HG02759 (cell line): Measurements from ENCODE around the gene PSMB3.

ENCODE experiments used
- ATAC-seq: cut with Tn5 transposase; IDR thresholded peaks from one replicate; pipeline ENCODE4 v1.9.1; 2021; ENCODE audit warnings: mild to moderate bottlenecking, moderate library complexity; ENCODE audit not compliant: unreplicated experiment

PSMB3 gene

DNA sequence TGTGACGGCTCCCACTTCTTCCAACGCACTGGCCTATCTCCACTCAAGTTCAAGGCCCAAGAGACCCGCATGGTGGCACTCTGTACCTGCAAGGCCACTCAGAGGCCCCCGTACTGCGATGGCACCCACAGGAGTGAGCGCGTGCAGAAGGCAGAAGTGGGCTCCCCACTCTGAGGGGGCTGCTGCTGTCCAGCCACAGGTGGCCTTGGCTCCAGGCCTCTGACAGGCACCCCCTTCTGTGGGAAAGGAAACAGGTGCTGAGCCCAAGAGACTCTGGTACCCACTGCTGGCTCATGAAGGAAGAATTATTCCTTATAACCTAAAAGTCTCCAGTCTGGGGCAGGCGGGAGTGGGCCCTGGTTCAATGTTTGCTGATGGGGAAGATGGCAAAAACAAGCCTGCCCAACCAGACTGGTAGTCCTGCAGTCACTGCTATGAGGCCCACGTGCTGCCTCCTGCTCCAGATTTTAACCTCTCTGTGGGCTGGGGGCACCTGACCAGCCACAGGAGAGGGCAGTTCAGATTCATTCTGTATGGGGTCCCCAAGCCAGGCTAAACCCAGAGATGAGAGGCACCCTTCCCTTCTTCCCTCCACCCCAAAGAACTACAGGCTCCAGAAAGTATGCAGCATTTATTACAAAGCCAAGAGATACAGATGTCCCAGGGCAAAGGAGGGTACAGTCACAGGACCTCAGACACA lies 19.1 kb upstream of the PSMB3 start:
- no peak for ATAC-seq

DNA sequence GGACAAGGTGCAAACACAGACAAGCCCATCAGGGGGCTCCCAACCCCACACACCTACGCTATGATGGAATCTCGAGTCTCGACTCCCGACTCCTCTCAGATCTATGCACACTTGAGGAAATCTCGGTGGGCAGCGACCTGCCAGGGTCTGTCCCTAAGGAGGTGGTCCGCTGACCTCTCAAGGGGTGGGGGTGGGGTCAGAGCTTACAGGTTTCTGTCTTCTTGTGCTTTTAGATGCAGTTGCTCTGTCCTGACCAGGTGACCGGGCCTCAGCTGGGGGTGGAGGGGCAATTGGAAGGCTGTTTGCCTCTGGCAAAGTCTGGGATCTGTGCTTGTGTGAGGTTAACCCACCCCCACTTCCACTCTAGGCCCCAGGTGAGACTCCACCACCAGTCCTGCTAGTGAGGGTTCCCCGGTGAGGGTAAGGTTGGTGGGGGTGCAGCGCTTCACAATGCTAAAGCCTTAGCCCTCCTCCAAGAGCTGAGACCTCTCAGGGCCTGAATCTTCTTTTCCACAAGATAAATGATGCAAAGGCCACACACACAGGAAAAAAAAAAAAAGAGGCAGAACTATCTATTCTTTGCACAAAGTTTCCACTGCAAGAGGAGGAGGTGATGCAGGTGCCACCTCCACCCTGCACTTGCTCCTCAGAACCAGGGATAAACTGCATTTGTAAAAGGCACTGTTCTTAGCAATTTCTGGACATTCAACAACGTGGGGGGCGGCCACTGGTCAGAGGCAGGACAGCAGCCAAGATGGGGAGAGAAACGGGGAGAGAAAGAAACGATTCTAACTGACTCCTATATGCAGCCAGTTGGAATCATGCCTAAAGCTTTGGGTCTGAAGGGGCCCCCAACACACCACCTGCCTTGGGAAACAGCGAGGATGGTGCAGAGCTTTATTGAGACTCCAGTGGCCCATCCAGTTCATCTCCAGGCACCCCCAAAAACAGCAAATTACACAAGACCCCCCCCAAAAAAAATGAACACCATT lies 18.3 kb upstream of the PSMB3 start:
- no peak for ATAC-seq

DNA sequence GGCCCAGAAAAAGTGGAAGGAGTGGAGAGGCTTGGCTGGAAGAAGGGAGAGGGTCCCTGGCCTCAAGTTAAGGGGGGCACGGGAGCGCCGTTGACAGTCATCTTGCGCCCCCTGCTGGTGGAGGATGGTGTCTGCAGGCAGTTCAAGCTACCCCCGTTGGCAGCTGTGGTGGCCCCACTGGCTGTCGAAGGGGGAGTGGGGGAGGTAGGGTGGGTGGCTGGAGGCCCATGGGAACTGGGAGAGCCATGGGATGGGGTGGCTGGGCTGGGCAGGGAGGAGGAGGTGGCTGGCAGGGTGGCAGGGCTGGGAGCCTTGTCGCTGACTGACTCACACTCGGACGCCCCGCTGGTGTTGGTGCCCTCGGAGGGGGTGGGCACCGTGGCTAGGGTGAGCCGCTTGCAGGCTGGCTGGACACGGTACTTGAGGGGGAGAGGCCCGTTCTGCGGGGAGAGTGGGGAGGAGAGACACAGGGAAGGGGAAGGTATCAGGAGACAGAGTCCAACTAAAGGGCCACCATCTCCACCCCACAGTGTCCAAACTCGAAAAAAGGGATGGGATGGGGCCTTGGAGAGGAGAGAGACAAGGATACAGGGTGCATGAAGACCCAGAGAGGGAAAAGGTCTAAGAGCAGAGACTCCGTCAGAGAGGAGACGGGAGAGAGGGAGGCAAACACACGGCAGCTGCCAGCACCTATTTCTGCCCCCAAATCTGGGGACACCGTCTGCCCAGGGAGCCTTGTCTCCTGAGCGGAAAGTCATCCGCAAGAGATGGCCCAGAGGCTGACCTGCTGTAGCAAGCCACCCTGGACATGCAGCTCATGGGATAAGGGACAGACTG lies 17.2 kb upstream of the PSMB3 start:
- no peak for ATAC-seq

DNA sequence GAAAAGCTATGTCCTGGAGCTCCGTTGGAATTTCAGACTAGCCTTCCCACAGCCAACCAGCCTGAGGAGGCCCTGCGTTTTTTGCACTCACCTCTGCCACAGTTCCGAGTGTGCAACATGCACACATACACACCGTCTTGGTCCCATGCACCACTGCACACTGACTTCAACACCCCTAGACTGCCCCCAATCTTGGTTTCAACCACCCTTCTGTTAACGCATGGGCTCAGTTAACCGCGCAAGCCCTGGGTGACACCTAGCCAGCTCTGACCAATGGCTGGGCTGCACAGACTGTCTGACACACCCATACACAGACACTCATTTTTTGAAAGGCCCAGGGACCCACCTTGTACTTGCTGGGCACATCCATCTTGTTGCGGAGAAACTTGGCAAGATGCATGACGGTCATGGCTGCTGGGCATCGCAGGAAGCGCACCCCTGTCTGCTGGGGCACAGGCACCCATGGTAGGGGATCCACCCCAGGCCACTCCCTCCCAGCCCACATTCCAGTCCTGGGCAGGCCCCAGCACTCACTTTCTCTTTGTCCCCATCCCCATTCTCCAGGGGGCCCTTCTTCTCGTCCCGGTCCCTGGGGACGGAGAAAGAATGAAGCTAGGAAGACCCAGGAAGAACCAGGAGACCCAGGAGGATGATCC lies 14.4 kb upstream of the PSMB3 start:
- no peak for ATAC-seq

DNA sequence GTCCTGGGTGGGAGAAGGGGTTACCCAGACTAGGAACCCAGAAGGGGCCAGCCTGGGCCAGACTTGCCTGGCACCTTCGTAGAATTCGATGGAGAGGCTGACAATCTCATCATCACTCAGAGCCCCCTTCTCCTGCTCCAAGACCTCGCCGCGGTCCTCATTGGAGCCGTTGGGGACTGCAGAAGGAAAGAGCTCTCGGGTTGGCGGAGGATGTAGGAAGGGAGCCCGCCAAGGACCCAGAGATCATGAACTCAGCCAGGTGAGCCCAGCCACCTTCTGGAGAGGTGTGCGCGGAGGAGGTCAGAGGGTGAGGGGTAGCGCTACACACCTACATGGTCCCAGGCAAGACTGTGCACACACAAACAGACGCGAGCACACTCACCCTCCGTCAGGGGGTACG lies 13.9 kb upstream of the PSMB3 start:
- no peak for ATAC-seq

DNA sequence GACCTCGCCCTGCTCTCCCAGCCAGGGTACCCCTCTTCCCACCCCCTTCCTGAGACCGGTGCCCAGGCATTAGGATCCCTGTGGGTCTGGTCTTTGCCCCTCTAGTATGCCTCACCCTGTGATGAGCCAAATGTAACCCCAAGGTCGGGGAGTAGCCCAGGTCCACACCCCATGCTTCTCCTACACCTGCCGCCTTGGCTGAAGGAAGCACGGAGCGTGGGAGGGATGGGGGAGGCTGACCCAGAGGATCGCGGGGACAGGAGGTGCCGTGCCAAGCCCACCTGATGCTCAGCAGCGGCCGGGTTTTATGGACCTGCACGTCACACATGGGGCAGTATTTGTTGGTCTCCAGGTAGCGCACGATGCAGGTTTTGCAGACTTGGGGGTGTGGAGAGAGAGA lies 13.2 kb upstream of the PSMB3 start:
- no peak for ATAC-seq

DNA sequence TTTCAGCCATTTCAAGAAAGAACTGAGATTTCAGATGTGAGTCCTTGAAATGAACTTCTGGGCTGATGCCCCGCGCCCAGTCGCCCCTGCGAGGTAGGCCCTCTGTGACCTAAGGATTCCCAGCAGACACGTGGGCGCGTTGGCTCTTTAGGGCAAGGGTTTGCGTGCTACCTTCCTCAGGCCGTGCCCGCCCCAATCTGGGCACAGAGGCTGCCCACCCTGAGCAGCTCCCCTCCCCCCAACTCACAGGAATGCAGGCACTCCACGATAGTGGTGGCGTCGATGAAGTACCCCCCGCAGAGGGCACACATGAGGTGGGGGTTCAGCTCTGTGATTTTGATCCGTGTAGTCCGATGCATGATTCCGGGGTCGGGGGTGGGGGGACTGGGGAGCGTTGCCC lies 12.5 kb upstream of the PSMB3 start:
- no peak for ATAC-seq

DNA sequence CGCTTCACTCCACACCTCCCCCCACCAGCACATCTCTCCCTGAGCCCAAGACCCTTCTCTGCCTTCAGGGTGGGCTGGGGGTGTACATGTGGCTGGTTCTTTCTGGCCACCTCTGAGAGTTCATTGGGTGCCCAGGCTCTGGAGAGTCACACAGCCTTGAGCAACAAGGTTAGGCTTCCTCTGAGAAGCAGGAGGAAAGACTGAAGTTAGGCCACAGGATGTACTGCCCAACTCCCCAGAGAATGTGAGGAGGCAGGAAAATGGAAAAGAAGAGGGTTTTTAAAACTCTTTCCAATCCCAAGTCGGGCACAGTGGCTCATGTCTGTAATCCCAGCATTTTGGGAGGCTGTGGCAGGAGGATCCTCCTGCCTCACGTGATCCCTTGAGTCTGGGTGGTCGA lies 11.7 kb upstream of the PSMB3 start:
- no peak for ATAC-seq

DNA sequence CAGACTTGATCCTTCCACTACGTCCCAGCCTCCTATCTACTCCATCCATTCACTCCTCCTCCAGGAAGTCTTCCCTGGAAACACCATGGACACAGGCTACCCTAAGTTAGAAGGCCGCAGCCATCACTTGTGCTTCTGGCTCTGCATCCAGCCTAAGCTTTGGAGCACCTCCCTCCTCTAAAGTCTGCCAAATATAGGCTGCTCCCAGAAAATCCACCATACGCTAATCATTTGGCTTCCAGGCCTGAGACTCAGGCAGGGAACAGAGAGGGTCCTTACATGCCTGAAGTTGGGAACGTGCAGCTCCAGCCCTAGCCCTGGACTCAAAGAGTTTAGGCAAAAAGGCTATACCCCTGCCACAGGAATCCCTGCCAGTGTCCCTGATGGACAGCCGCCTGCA lies 11.1 kb upstream of the PSMB3 start:
- no peak for ATAC-seq

DNA sequence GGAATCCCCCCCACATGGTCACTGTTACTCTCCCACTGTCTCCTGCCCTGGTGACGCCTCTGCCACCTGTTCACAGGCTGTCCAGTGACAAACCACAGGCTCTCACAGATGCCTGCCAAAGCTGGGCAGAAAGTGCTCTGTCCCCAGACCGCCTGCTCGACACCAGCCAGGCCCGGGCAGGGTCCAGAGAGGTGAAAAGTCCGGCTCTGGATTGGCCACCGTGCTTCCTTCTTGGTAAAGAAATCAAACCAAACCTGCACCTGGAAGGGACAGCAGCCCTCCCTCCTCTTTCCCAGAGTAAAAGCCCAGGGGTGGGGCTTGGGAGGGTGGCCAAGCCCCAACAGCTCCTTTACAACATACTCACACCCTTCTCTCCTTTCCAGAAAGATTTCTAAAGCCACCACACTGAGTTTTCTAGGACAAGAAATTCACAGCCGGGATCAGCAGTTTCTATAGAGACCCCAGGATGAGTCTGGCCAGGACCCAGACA lies 10.6 kb upstream of the PSMB3 start:
- ATAC-seq = no peak

DNA sequence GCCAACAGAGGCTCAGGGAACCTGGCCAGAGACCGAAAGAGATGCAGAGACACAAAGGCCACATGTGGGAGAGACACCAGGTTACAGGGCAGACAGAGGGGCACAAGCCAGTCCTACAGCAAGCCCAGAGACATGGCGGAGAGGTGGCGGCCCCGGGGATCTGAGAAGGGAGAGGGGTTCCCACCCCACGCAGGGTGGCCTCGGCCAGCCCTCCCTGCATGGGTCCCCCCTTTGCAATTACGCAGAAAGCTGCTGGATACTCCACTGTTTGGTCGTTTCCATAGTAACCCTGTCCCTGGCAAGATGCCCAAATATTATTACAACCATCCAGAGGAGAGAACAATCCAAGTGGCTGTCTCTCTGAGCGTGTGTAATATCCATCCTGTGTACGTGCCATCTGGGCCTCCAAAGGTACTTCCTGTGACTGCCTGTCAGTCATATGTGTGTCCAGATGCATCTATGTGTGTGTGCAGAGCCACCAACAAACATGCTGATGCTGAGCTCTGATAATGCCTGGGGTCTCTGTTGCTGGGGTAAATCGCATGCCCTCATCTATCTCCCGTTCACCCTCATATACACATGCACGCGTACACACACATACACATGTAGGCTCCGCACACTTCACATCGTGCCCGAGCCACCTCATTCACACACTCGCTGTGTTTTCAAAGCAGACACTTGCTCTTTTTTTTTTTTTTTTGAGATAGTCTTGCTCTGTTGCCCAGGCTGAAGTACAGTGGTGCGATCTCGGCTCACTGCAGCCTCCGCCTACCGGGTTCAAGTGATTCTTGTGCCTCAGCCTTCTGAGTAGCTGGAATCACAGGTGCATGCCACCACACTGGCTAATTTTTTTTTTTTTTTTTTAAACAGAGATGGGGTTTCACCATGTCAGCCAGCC lies 9.9 kb upstream of the PSMB3 start:
- no peak for ATAC-seq

DNA sequence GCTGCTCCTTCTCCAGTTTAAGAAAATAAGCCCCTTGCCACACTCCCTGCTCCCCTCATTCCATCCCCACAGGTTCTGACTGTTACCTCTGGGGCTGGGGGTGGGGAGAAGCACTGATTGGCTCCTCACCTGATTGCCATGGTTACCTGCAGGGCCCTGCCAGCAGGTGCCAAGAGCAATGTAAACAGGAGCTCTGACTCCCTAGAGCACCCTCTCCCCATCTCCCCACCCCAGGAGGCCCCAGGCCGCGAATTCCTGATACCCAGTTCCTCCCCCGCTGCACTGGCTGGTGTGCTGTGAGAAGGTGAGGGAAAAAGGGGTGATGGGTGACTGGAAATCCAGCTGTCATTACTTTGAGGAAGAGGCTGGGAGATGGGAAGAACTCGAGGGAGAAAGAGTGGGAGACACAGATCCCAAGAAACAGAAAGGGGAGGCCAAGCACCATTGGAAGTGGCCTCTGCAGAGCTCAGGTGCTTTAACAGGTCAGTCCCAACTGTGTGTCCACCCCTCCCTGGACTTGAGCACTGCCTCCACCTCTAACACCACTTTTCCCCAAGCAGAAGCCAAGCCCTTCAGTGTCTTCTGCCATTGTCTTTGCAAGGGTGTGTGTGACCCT lies 8.9 kb upstream of the PSMB3 start:
- no peak for ATAC-seq

DNA sequence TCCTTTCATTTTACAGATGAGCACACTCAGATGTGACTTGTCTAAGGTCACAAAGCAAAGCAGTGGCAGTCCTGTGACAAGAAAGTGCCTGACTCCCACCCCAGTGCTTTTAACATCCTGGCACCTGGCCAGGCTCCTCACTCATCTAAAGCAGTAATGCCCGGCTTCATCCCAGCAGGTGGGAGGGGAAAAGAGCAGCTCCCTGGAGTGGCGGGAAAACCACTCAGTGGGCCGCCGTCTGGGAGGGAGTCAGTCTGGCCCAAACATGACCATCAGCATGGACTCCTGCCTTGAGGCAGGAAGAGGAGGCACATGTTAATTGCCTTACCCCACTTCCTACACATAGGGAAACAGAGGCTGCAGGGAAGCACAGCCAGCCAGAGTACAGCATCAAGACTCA lies 7.0 kb upstream of the PSMB3 start:
- no peak for ATAC-seq

DNA sequence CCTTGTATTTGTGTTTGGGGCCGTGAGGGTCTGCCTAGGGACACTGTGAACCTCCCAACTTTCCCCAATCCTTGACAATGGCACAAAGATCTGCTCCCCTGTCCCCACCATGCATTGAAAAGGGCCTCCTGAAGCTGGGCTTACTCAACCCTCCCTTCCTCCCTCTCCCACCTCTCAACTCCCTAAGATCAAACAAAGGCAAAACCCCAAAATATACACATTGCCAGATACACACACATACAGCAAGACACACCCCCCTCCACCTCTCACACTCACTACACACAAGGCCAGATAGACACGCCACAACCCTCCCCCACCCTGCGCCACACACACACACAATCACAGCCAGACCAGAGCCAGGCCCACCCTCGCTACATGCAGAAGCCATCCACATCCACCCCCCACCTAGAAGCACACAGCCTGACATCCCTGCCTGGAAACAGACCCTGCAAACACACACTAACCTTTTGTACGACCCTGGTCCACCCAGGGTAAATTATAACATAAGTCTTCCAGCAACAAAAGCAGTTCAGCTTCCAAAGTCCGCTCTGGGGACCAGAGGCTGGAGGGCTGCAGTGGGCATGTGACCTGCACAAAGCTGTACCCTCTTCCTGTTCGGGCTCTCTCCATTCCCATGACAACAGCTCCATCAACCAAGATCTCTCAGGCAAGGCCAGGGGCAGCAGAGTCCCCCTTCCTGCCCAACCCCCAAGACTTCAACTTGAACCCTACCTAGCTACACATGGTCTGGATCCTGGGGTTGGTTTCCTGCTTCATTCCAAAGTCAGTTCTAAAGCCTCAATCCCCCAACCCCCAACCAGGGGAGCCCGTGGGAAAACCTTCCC lies 6.3 kb upstream of the PSMB3 start:
- ATAC-seq = no peak

DNA sequence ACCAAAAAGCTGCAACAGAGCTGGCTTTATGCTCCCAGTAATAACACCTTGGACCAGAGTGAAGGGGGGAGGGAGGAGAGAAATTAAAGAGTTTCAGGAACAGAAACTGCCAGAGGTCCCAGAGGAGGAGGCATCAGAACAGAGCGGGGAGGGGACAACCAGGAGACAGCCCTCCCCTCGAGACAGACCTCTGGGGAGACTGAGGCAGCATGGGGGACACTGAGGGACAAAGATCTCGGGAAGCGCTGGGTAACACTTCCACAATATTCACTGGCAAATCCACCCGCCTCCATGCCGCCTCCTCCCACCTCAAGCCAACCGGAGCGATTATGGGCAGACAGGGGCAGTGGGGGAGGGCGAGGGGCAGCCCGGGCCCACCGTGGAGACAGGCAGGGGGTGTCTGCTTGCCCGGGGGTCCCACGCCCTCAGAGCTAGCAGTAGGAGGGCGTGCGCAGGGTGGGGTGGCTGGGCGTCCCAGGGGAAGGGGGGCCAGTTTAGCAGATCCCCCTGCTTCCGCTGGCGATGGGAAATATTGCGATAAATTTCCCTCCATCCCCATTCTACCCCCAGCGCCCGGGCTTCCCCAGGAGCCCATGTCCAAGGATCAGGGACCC lies 5.6 kb upstream of the PSMB3 start:
- no peak for ATAC-seq

DNA sequence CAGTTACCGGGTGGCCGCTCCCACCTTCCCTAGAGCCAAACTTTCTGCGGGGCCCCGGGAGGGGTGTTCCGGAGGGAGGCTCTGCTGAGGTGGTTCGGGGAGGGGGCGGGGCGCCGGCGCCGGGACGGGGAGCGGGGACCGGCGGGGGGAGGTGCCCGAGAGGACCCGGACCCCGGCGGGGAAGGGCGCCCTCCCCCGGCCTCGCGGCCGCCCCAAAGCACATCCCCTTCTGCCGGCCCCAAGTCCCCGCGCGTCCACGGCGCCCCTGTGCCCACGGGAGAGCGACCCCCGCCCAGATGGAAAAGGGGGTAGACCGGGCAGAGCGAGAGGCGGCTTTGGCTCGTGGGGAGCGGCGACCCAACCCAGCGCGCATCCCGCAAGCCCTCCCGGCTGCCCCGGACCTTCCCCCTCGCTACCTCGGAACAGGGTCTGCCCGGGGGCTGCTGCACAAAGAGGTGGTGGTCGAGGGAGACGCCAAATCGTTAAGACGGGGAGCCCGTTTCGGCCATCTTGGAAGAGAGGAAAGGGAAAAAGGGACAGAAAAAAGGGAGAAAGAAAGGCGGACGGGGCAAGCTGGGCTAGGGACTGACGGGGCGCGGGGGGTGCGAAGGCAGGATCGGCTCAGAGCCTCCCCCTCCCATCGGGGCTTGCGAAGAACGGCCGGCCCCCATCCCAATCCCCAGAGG lies 4.9 kb upstream of the PSMB3 start:
- no peak for ATAC-seq

DNA sequence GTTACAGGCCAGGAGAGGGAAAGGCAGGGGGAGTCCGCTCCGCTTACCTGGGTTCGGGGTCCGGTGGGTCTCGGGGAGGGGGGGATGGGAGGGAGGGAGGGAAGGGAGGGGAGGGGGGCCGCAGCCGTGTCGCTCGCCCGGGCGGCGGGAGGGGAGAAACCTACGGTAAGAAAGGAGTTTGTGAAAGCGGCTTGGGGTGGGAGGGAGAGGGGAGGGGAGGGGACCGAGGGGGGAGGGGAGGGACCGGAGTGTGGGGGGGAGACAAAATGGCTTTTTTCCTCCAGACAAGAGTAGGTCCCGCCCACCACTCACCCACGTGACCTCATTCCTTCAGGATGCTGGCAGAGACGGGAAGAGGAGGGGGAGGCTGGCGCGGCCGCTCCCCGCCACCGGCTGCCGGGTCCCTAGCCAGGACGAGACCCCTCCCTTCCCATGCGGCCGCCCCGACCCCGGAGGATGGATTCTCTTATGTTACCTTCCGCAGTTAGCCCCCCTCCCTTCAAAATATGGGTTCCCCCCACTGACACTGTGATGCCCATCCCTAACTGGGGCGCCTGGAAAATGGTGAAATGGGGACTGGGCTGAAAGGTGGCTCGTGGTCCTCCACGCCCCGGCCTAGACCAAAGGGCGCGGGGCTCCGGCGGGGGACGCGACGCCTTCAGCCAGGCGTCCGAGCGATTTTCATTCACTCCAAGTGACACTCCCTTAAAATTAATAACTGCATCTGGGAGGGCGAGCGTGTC lies 4.2 kb upstream of the PSMB3 start, which contains the start of gene PCGF2:
PCGF2 (minus strand) TSS at position 188 of the 743 bp plus-strand sequence. CDS start 7,934 bp downstream, outside the sequence.
- ATAC-seq = no peak
